ENCODE data around the gene ZSCAN1. TPM values are rescaled to one million over a fixed set of nuclear protein-coding genes. Genes with fewer than 3 reads are reported as not detected.

ZSCAN1 gene
- total and polyA plus RNA-seq, 8 donors: 0.20 to 0.92 (median 0.44) TPM; not detected in 5

DNA sequence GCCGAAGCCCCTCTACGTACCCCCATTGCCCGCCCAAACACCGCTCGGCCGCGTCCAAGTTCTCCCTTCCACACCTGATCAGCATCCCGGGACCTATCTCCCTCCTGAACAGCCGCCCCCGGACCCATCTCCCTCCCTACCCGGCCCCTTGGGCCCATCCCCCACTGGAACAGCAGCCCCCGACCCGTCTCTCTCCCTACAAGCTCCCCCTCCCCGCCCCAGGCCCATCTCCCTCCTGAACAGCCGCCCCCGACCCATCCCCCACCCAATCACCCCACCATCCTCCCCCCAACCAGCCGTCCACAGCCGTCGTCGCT lies 610 bp downstream of the ZSCAN1 start:
- WGBS, 5 donors: 6 to 13% (median 7%) methylated on average over 15 to 20 of the region's 20 CpGs
- H3K27ac ChIP-seq: peak overlapping the region in 2 of 5 donors; percentile 54 to 72
- peaks cover 10 to 95% (median 89%) of the 10 kb centered on the region in 4 donors for H3K9me3 ChIP-seq
- intact Hi-C loops (cut with DNase I; ENCODE audit: low total_unique reads): no loop called here
- H3K36me3 ChIP-seq: no peaks in the 10 kb centered on the region
- peaks cover 0 to 5% (median 0%) of the 10 kb centered on the region in 4 donors for H3K4me1 ChIP-seq
- DNase-seq: peak in 1 of 2 donors; percentile 45
- H3K27me3 ChIP-seq: peaks cover 15 to 66% (median 16%) of the 10 kb centered on the region in 3 donors
- no peak for TF ChIP-seq POLR2A (IDR thresholded peaks at IDR 0.05)
- TF ChIP-seq, protein P1, sequence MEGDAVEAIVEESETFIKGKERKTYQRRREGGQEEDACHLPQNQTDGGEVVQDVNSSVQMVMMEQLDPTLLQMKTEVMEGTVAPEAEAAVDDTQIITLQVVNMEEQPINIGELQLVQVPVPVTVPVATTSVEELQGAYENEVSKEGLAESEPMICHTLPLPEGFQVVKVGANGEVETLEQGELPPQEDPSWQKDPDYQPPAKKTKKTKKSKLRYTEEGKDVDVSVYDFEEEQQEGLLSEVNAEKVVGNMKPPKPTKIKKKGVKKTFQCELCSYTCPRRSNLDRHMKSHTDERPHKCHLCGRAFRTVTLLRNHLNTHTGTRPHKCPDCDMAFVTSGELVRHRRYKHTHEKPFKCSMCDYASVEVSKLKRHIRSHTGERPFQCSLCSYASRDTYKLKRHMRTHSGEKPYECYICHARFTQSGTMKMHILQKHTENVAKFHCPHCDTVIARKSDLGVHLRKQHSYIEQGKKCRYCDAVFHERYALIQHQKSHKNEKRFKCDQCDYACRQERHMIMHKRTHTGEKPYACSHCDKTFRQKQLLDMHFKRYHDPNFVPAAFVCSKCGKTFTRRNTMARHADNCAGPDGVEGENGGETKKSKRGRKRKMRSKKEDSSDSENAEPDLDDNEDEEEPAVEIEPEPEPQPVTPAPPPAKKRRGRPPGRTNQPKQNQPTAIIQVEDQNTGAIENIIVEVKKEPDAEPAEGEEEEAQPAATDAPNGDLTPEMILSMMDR (IDR thresholded peaks at IDR 0.05): no peak
- no peak for TF ChIP-seq EP300 (IDR thresholded peaks at IDR 0.05)
- no peak for TF ChIP-seq POLR2AphosphoS5 (IDR thresholded peaks at IDR 0.05)
- peak overlapping the region; percentile 24 to 44 (median 38) for H3K4me3 ChIP-seq

DNA sequence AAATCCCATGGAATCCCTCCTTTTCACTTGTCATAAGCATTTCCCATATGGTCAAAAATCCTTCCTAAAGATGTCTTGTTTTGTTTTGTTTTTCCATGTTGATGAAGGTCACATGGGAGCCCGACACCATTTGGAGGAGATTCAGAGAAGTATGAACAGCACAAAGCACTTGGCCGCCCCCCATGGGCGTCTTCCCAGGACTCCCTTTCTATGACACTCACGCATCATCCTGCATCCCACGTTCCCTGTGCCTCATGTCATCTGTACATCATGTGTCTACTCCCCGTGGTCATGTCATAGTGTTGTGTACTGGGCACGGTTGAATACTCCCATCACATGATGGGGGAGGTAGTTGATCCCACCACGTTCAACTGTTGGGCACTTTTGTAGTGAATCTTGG lies 2.0 kb downstream of the ZSCAN1 start:
- no peak for TF ChIP-seq EP300 (IDR thresholded peaks at IDR 0.05)
- TF ChIP-seq, protein P1 (IDR thresholded peaks at IDR 0.05): no peak
- no peak for TF ChIP-seq POLR2AphosphoS5 (IDR thresholded peaks at IDR 0.05)
- TF ChIP-seq POLR2A (IDR thresholded peaks at IDR 0.05): no peak
- 74 to 78% (median 74%) methylated on average over 8 of the region's 8 CpGs for WGBS, 5 donors
- intact Hi-C loops (cut with DNase I; ENCODE audit: low total_unique reads): no loop called here
- Histone ChIP-seq H3K9me3 (peaks cover 8 to 97% (median 91%) of the 10 kb centered on the region in 4 donors), H3K4me3 (no peak overlapping the region), H3K27ac (no peak overlapping the region), H3K27me3 (peaks cover 15 to 66% (median 16%) of the 10 kb centered on the region in 3 donors), H3K4me1 (peaks cover 0 to 5% (median 0%) of the 10 kb centered on the region in 4 donors), H3K36me3 (peaks cover 0 to 2% (median 0%) of the 10 kb centered on the region in 4 donors)
- no peak for DNase-seq

DNA sequence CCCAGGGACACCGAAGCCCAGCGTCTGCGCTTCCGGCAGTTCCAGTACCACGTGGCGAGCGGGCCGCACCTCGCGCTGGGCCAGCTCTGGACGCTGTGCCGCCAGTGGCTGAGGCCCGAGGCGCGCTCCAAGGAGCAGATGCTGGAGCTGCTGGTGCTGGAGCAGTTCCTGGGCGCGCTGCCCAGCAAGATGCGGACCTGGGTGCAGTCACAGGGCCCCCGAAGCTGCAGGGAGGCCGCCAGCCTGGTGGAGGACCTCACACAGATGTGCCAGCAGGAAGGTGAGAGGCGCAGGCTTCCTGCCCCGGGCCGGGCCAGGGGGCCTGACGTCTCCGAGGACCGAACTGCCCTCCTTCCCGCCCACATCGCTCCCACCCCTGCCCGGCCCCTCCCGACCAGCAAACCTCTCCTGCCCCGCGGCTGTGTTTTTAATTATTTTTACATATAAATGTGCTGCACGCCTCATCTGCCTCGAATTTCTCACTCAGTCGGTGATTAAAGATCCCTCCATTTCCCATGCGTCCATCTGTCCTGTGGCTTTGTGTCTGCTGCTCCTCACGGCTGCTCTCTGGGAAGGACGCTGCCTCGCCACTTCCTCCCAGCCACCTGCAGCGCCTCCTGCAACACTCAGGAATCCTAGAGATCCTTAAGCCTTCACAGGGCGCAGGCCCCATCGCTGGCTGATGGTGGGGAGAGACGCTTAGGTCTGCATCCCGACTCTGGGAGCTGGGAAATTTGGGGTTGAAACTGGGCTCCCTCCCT lies 4.3 kb downstream of the ZSCAN1 start:
- Histone ChIP-seq H3K27ac (no peak overlapping the region), H3K9me3 (peaks cover 21 to 100% (median 97%) of the 10 kb centered on the region in 4 donors), H3K4me3 (no peak overlapping the region), H3K36me3 (peaks cover 0 to 9% (median 0%) of the 10 kb centered on the region in 4 donors), H3K27me3 (peaks cover 14 to 58% (median 16%) of the 10 kb centered on the region in 3 donors), H3K4me1 (peaks cover 0 to 5% (median 0%) of the 10 kb centered on the region in 4 donors)
- TF ChIP-seq POLR2AphosphoS5 (IDR thresholded peaks at IDR 0.05) (no peak), EP300 (IDR thresholded peaks at IDR 0.05) (no peak), POLR2A (IDR thresholded peaks at IDR 0.05) (no peak)
- TF ChIP-seq, protein P1 (IDR thresholded peaks at IDR 0.05): no peak
- DNase-seq: peak in 1 of 2 donors; percentile 49
- intact Hi-C loops (cut with DNase I; ENCODE audit: low total_unique reads): no loop called here
- 16 to 39% (median 27%) methylated on average over 32 to 44 of the region's 44 CpGs for WGBS, 5 donors

DNA sequence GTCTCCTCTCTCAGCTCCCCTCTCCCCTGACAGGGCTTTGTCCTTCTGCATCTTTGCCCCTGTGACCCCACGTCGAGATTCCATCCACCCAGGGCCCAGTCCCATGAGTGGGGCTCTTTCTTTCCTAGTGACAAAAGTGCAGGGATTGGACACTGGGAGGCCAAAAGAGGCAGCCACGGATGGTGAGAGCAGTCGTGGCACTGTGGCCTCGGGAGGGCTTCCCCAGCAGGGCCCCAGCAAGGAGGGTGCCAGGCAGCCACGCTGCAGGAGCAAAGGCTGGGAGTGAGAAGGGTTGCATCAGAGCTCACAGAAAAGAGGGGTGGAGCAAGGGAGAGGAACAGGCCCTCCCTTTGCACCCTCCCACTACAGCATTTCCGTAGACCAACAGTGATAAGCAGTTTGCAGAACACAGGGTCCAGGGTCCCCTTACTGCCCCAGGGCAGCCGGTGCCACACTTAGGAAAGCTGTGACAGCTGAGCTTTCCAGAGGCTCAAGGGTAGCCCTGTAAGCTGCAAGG lies 4.9 kb downstream of the ZSCAN1 start:
- 9 to 23% (median 21%) methylated on average over 6 to 8 of the region's 8 CpGs for WGBS, 5 donors
- Histone ChIP-seq H3K9me3 (peaks cover 17 to 100% (median 97%) of the 10 kb centered on the region in 4 donors), H3K4me3 (no peak overlapping the region), H3K36me3 (peaks cover 0 to 9% (median 0%) of the 10 kb centered on the region in 4 donors), H3K4me1 (peaks cover 0 to 5% (median 0%) of the 10 kb centered on the region in 4 donors), H3K27ac (no peak overlapping the region), H3K27me3 (peaks cover 7 to 52% (median 14%) of the 10 kb centered on the region in 3 donors)
- no peak for TF ChIP-seq POLR2AphosphoS5 (IDR thresholded peaks at IDR 0.05)
- TF ChIP-seq, protein P1 (IDR thresholded peaks at IDR 0.05): no peak
- intact Hi-C loops (cut with DNase I; ENCODE audit: low total_unique reads): no loop called here
- peak in 1 of 2 donors; percentile 19 for DNase-seq
